Measurements from ENCODE around the gene ADAM23. TPM values are rescaled to one million over a fixed set of nuclear protein-coding genes. Genes with fewer than 3 reads are reported as not detected.

ADAM23 gene
- total and polyA plus RNA-seq, 2 of the 13 experiments (the other 11 are each of a cell fraction or from before 2014, with no cell fraction given), result 0.04 TPM; not detected in 1

DNA sequence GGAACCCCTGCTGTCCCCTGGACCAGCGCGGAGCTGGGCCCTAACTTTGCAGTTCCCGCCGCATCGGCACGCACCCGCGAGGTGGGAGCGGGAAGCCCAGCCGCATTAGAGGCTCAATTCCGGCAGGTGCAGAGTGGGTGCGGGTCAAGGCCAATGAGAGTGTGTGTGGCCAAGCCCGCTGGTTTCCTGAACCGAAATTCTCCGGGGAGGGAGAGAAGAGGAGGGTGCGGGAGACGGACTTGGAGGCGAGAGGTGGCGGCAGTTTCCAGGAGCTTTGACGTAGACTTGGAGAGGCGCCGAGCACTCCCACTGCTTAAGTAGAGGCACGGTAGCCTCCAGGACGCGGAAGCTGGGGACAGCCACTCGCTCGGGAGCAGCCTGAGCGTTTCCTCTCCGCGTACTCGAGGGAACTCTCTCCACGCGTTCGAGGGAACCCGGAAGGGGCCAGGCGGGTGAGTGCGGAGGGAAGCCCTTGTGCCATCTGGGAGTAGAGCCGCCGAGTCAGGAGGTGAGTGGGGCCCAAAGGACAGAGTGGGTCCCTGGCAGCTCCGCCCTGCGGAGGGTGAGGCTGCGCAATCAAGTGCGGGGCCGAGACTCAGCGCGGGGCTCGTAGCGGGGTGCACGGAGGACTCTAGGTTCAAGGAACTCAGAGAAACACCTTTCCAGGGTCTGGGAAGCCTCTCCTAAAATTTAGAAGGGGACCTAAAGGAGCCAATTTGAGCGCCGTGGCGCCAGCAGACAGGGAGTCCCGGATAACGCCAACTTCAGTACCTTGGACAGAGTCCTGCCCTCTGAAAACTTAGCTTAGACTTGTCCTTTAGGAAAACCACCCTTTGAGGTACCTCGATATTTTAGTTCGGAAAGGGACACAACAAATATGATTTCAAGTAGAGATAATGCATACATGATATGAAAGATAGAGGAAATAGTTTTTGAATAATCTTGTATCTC, 199.0 kb downstream of the ADAM23 start, which contains the start of gene FAM237A (continued):
- TF ChIP-seq, protein P1, sequence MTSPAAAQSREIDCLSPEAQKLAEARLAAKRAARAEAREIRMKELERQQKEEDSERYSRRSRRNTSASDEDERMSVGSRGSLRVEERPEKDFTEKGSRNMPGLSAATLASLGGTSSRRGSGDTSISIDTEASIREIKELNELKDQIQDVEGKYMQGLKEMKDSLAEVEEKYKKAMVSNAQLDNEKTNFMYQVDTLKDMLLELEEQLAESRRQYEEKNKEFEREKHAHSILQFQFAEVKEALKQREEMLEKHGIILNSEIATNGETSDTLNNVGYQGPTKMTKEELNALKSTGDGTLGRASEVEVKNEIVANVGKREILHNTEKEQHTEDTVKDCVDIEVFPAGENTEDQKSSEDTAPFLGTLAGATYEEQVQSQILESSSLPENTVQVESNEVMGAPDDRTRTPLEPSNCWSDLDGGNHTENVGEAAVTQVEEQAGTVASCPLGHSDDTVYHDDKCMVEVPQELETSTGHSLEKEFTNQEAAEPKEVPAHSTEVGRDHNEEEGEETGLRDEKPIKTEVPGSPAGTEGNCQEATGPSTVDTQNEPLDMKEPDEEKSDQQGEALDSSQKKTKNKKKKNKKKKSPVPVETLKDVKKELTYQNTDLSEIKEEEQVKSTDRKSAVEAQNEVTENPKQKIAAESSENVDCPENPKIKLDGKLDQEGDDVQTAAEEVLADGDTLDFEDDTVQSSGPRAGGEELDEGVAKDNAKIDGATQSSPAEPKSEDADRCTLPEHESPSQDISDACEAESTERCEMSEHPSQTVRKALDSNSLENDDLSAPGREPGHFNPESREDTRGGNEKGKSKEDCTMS (CRISPR knock-in tag; conservative IDR thresholded peaks at IDR 0.05), result no peak
- TF ChIP-seq, protein P2, sequence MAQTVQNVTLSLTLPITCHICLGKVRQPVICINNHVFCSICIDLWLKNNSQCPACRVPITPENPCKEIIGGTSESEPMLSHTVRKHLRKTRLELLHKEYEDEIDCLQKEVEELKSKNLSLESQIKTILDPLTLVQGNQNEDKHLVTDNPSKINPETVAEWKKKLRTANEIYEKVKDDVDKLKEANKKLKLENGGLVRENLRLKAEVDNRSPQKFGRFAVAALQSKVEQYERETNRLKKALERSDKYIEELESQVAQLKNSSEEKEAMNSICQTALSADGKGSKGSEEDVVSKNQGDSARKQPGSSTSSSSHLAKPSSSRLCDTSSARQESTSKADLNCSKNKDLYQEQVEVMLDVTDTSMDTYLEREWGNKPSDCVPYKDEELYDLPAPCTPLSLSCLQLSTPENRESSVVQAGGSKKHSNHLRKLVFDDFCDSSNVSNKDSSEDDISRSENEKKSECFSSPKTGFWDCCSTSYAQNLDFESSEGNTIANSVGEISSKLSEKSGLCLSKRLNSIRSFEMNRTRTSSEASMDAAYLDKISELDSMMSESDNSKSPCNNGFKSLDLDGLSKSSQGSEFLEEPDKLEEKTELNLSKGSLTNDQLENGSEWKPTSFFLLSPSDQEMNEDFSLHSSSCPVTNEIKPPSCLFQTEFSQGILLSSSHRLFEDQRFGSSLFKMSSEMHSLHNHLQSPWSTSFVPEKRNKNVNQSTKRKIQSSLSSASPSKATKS (CRISPR knock-in tag; IDR thresholded peaks at IDR 0.05), result no peak
- TF ChIP-seq, protein P3, sequence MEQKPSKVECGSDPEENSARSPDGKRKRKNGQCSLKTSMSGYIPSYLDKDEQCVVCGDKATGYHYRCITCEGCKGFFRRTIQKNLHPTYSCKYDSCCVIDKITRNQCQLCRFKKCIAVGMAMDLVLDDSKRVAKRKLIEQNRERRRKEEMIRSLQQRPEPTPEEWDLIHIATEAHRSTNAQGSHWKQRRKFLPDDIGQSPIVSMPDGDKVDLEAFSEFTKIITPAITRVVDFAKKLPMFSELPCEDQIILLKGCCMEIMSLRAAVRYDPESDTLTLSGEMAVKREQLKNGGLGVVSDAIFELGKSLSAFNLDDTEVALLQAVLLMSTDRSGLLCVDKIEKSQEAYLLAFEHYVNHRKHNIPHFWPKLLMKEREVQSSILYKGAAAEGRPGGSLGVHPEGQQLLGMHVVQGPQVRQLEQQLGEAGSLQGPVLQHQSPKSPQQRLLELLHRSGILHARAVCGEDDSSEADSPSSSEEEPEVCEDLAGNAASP (CRISPR knock-in tag; IDR thresholded peaks at IDR 0.05; ENCODE audit: borderline replicate concordance), result peak; percentile 52; the same call in 1 of the 2 replicates
- TF ChIP-seq EHMT2 (IDR thresholded peaks at IDR 0.05; ENCODE audit: borderline replicate concordance, low read depth, low read length) (peak; percentile 91), EZH2 (conservative IDR thresholded peaks at IDR 0.05; ENCODE audit: low read depth, low read length) (no peak), ZSCAN21 (CRISPR knock-in tag; IDR thresholded peaks at IDR 0.05; ENCODE audit: borderline replicate concordance) (peak; percentile 51; the same call in 1 of the 2 replicates), RBM22 (optimal IDR thresholded peaks at IDR 0.05; ENCODE audit: low read length) (no peak), SAP130 (CRISPR knock-in tag; IDR thresholded peaks at IDR 0.05; ENCODE audit: low read depth) (no peak), ZNF207 (IDR thresholded peaks at IDR 0.05; ENCODE audit: borderline replicate concordance) (no peak), ZNF879 (CRISPR knock-in tag; IDR thresholded peaks at IDR 0.05) (no peak), ZNF180 (CRISPR knock-in tag; IDR thresholded peaks at IDR 0.05; ENCODE audit: borderline replicate concordance, low read depth) (no peak), ZFP37 (CRISPR knock-in tag; IDR thresholded peaks at IDR 0.05; ENCODE audit: borderline replicate concordance) (peak; percentile 44; the same call in 1 of the 2 replicates), SRY (CRISPR knock-in tag; IDR thresholded peaks at IDR 0.05) (0 out of 2 replicates have a peak, but pooled peaks have one; percentile 38), HNRNPK (IDR thresholded peaks at IDR 0.05; ENCODE audit: low read depth, low read length, poor library complexity, severe bottlenecking) (no peak), RXRB (CRISPR knock-in tag; IDR thresholded peaks at IDR 0.05; ENCODE audit: borderline replicate concordance) (0 out of 2 replicates have a peak, but pooled peaks have one; percentile 15)
- TF ChIP-seq, protein P4, sequence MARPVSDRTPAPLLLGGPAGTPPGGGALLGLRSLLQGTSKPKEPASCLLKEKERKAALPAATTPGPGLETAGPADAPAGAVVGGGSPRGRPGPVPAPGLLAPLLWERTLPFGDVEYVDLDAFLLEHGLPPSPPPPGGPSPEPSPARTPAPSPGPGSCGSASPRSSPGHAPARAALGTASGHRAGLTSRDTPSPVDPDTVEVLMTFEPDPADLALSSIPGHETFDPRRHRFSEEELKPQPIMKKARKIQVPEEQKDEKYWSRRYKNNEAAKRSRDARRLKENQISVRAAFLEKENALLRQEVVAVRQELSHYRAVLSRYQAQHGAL (CRISPR knock-in tag; IDR thresholded peaks at IDR 0.05; ENCODE audit: not compliant biosample characterization), result no peak
- TF ChIP-seq, protein P5, sequence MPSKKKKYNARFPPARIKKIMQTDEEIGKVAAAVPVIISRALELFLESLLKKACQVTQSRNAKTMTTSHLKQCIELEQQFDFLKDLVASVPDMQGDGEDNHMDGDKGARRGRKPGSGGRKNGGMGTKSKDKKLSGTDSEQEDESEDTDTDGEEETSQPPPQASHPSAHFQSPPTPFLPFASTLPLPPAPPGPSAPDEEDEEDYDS (CRISPR knock-in tag; IDR thresholded peaks at IDR 0.05), result no peak
- TF ChIP-seq, protein P6, sequence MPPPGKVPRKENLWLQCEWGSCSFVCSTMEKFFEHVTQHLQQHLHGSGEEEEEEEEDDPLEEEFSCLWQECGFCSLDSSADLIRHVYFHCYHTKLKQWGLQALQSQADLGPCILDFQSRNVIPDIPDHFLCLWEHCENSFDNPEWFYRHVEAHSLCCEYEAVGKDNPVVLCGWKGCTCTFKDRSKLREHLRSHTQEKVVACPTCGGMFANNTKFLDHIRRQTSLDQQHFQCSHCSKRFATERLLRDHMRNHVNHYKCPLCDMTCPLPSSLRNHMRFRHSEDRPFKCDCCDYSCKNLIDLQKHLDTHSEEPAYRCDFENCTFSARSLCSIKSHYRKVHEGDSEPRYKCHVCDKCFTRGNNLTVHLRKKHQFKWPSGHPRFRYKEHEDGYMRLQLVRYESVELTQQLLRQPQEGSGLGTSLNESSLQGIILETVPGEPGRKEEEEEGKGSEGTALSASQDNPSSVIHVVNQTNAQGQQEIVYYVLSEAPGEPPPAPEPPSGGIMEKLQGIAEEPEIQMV (CRISPR knock-in tag; IDR thresholded peaks at IDR 0.05; ENCODE audit: low read depth), result no peak

Measured in HepG2 (cell line).